ENCODE data around the gene CCDC158.

The CCDC158 gene

DNA sequence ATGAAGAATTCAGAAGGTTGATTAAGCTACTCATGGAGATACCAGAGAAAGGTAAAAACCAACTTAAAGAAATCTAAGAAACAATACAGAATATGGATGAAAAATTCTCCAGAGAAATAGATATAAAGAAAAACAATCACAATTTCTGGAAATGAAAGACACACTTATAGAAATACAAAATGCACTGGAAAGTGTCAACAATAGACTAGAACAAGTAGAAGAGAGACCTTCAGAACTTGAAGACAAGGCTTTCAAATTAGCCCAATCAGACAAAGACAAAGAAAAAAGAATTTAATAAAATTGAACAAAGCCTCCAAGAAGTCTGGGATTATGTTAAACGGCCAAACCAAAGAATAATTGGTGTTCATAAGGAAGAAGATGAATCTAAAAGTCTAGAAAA is 104.8 kb downstream of the CCDC158 start:
- Histone ChIP-seq H3K9ac (ENCODE audit: low read length) (no peak overlapping the region), H3K4me3 (ENCODE audit: low read depth, low read length, poor library complexity, severe bottlenecking) (no peak overlapping the region), H3K36me3 (ENCODE audit: insufficient read depth, low read length) (no peaks in the 10 kb centered on the region), H3K27me3 (ENCODE audit: insufficient read depth, low read length) (no peaks in the 10 kb centered on the region), H3K4me2 (ENCODE audit: low read length) (no peak overlapping the region), H3K4me1 (ENCODE audit: insufficient read depth, low read length, severe bottlenecking) (no peaks in the 10 kb centered on the region), H3F3A (ENCODE audit: insufficient read depth, low read length) (no peaks in the 10 kb centered on the region), H3K9me2 (ENCODE audit: low read depth, low read length) (no peaks in the 10 kb centered on the region), H4K20me1 (ENCODE audit: insufficient read depth, low read length) (no peaks in the 10 kb centered on the region), H3K79me2 (ENCODE audit: insufficient read depth, low read length) (no peaks in the 10 kb centered on the region), H3K27ac (ENCODE audit: low read depth, low read length, poor library complexity, severe bottlenecking) (no peak overlapping the region), H3K9me3 (ENCODE audit: low read length) (no peaks in the 10 kb centered on the region), H2AFZ (ENCODE audit: low read length) (no peak overlapping the region)
- no peak for TF ChIP-seq EZH2 (IDR thresholded peaks at IDR 0.05; ENCODE audit: borderline replicate concordance, low read length)
- TF ChIP-seq, protein P1, sequence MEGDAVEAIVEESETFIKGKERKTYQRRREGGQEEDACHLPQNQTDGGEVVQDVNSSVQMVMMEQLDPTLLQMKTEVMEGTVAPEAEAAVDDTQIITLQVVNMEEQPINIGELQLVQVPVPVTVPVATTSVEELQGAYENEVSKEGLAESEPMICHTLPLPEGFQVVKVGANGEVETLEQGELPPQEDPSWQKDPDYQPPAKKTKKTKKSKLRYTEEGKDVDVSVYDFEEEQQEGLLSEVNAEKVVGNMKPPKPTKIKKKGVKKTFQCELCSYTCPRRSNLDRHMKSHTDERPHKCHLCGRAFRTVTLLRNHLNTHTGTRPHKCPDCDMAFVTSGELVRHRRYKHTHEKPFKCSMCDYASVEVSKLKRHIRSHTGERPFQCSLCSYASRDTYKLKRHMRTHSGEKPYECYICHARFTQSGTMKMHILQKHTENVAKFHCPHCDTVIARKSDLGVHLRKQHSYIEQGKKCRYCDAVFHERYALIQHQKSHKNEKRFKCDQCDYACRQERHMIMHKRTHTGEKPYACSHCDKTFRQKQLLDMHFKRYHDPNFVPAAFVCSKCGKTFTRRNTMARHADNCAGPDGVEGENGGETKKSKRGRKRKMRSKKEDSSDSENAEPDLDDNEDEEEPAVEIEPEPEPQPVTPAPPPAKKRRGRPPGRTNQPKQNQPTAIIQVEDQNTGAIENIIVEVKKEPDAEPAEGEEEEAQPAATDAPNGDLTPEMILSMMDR (IDR thresholded peaks at IDR 0.05; ENCODE audit: low read length), result no peak

DNA sequence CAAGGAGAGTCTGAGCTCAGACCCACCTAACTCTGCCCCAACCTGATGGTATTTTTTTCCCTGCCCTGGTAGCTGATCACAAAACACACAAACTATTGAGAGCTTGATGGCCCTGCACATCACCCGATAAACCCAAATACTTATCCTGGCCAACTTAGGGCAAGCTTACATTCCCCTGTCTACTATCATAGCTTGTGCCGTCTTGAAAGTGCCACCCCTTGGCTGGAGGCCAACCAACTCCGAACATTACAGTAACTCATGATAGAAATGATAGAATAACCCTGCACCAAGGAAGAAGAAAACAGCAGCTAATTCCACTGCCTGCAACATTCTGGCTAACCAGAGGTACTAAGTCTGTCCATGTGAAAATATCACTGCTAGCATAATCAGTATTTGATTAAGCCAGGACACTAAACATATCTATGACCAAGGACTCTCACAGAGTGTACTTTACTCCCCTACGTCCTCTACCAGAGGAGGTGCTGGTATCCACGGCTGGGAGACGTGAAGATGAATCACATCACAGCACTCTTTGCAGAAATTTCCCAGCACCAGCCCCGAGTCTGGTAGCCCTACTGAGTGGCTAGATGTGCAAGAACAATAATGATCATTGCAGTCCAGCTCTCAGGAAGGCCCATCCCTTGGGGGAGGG is 105.5 kb downstream of the CCDC158 start:
- no peaks in the 10 kb centered on the region for H3F3A ChIP-seq (ENCODE audit: insufficient read depth, low read length)
- H3K27me3 ChIP-seq (ENCODE audit: insufficient read depth, low read length), result no peaks in the 10 kb centered on the region
- no peak overlapping the region for H3K9ac ChIP-seq (ENCODE audit: low read length)
- H3K27ac ChIP-seq (ENCODE audit: low read depth, low read length, poor library complexity, severe bottlenecking), result no peak overlapping the region
- no peaks in the 10 kb centered on the region for H3K4me1 ChIP-seq (ENCODE audit: insufficient read depth, low read length, severe bottlenecking)
- no peaks in the 10 kb centered on the region for H3K9me2 ChIP-seq (ENCODE audit: low read depth, low read length)
- H3K4me3 ChIP-seq (ENCODE audit: low read depth, low read length, poor library complexity, severe bottlenecking), result no peak overlapping the region
- H4K20me1 ChIP-seq (ENCODE audit: insufficient read depth, low read length), result no peaks in the 10 kb centered on the region
- H3K4me2 ChIP-seq (ENCODE audit: low read length), result no peak overlapping the region
- H3K9me3 ChIP-seq (ENCODE audit: low read length), result no peaks in the 10 kb centered on the region
- H2AFZ ChIP-seq (ENCODE audit: low read length), result no peak overlapping the region
- TF ChIP-seq EZH2 (IDR thresholded peaks at IDR 0.05; ENCODE audit: borderline replicate concordance, low read length), result no peak
- TF ChIP-seq, protein P1 (IDR thresholded peaks at IDR 0.05; ENCODE audit: low read length), result no peak
- H3K36me3 ChIP-seq (ENCODE audit: insufficient read depth, low read length), result no peaks in the 10 kb centered on the region
- no peaks in the 10 kb centered on the region for H3K79me2 ChIP-seq (ENCODE audit: insufficient read depth, low read length)

DNA sequence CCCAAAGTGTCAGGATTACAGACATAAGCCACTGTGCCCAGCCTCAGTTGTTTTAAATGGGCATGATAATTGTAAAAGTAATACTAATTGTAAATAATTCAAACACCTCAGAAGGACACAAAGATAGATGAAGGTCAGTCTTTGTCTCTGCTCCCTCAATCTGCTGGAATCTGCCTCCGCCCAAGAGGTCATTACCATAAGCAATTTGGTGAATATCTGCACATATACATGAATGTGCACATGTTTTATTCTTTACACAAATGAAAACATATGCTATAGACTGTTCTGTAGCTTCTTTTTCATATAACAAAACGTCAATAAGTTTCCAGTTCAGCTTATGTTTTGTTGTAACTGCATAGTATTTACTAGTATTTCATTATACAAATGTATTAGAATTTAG is 107.4 kb downstream of the CCDC158 start:
- no peaks in the 10 kb centered on the region for H3K36me3 ChIP-seq (ENCODE audit: insufficient read depth, low read length)
- no peak overlapping the region for H3K4me2 ChIP-seq (ENCODE audit: low read length)
- H2AFZ ChIP-seq (ENCODE audit: low read length), result no peak overlapping the region
- no peak overlapping the region for H3K4me3 ChIP-seq (ENCODE audit: low read depth, low read length, poor library complexity, severe bottlenecking)
- no peaks in the 10 kb centered on the region for H3K27me3 ChIP-seq (ENCODE audit: insufficient read depth, low read length)
- no peaks in the 10 kb centered on the region for H3K9me2 ChIP-seq (ENCODE audit: low read depth, low read length)
- TF ChIP-seq, protein P1 (IDR thresholded peaks at IDR 0.05; ENCODE audit: low read length), result no peak
- no peak for TF ChIP-seq EZH2 (IDR thresholded peaks at IDR 0.05; ENCODE audit: borderline replicate concordance, low read length)
- no peaks in the 10 kb centered on the region for H3K4me1 ChIP-seq (ENCODE audit: insufficient read depth, low read length, severe bottlenecking)
- H3K79me2 ChIP-seq (ENCODE audit: insufficient read depth, low read length), result no peaks in the 10 kb centered on the region
- no peaks in the 10 kb centered on the region for H3K9me3 ChIP-seq (ENCODE audit: low read length)
- H3K9ac ChIP-seq (ENCODE audit: low read length), result no peak overlapping the region
- no peaks in the 10 kb centered on the region for H3F3A ChIP-seq (ENCODE audit: insufficient read depth, low read length)
- no peaks in the 10 kb centered on the region for H4K20me1 ChIP-seq (ENCODE audit: insufficient read depth, low read length)
- H3K27ac ChIP-seq (ENCODE audit: low read depth, low read length, poor library complexity, severe bottlenecking), result no peak overlapping the region
